IPS-20b (cell line): ENCODE measurements around the gene ARHGAP40.

Experiments
- H3K27ac ChIP-seq: one replicate; pipeline ENCODE4 v1.5.1; 2013; ENCODE audit warnings: low read length
- H3K27me3 ChIP-seq: 2 replicates; pipeline ENCODE4 v1.6.1; 2013; ENCODE audit warnings: mild to moderate bottlenecking, low read length, inconsistent platforms; ENCODE audit not compliant: insufficient read depth
- H3K36me3 ChIP-seq: 2 replicates; pipeline ENCODE4 v1.6.1; 2013; ENCODE audit warnings: low read depth, mild to moderate bottlenecking, inconsistent platforms, low read length, moderate library complexity; ENCODE audit not compliant: insufficient read depth
- H3K4me1 ChIP-seq: 2 replicates; pipeline ENCODE4 v1.6.1; 2013; ENCODE audit warnings: mild to moderate bottlenecking, control low read depth, inconsistent platforms, low read length, moderate library complexity; ENCODE audit not compliant: insufficient read depth
- H3K4me3 ChIP-seq: 2 replicates; pipeline ENCODE4 v1.5.1; 2013; ENCODE audit warnings: mild to moderate bottlenecking, low read length, inconsistent platforms
- H3K9ac ChIP-seq: 2 replicates; pipeline ENCODE4 v1.6.1; 2013; ENCODE audit warnings: low read depth, mild to moderate bottlenecking, inconsistent platforms, low read length, moderate library complexity
- H3K9me3 ChIP-seq: 2 replicates; pipeline ENCODE4 v1.6.1; 2013; ENCODE audit warnings: mild to moderate bottlenecking, low read depth, low read length, inconsistent platforms; ENCODE audit not compliant: insufficient read depth

The ARHGAP40 gene

DNA sequence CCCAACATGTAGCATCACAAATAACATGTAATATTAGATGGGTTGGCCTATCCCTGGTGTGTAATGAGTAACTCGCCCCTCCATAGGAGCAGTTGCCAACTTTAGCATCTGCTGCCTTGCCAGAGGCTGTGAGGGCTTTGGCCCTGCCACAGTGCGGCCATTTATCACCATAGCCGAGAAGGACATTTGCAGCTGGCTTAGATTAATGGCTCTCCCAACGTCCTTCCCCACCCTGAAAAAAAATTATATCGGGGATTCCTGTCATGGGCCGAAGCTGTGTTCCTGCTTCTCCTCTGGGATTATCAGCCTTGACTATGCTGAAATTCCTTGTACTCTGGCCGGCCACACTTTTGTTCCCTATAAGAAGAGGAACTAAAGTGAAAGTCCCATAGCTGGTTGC, 28.2 kb upstream of the ARHGAP40 start:
- Histone ChIP-seq H3K36me3 (peaks cover 75% of the 10 kb centered on the region), H3K9me3 (no peaks in the 10 kb centered on the region), H3K27ac (no peak overlapping the region), H3K4me1 (no peaks in the 10 kb centered on the region), H3K4me3 (no peak overlapping the region), H3K9ac (no peak overlapping the region), H3K27me3 (no peaks in the 10 kb centered on the region)

DNA sequence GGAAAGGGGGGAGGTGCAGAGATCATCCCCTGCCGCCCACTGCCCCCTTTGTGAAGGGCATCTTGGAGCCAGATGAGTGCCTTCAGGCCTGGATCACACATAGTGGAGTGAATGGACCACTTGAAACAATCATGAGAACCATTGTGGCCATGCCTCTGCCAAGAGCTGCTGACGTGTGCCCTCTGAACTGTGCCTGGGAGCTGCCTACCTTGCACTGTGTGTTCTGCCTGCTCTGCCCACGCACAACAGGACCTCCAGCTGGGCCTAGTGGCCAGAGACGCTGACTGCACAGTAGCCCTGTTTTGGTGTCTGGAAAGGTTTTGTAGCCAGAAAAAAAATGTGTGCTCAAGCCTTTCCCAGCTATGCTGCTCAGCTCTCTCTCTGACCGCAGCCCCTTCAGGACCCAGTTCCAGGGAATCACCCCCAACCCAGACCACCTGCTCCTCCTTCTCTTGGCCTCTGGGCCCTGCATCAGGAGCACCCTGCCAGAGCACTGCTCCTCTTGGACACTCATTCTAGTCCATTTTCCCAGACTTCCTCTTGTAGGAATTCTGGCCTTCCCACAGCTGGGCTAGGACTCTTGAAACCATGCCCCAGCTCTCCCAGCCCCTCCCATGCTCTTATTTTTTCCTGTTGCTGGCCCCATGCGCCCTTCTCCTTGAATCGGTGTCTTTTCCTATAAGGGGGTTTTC, 22.2 kb upstream of the ARHGAP40 start:
- H3K4me3 ChIP-seq = no peak overlapping the region
- H3K9me3 ChIP-seq = no peaks in the 10 kb centered on the region
- H3K36me3 ChIP-seq = peaks cover 34% of the 10 kb centered on the region
- no peaks in the 10 kb centered on the region for H3K4me1 ChIP-seq
- H3K27me3 ChIP-seq = no peaks in the 10 kb centered on the region
- H3K9ac ChIP-seq = no peak overlapping the region
- H3K27ac ChIP-seq = no peak overlapping the region

DNA sequence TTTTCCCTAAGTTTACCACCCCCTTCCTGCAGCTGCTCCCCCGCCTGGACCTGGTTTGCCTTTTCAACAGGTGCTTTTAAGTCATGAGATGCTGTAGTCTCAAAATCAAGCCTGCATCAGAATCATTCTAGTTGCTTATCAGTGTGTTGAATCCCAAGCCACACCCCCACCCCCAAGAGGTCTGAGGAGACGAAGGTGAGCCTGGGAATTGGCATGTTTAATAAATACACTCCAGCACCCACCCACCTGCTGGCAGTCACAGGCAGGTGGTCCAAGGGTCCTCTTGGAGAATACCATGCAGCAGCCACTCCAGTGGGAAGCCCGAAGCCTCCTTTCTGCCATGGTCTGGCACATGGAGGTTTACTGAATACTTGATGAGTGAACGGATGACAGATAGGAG, 21.7 kb upstream of the ARHGAP40 start:
- no peaks in the 10 kb centered on the region for H3K4me1 ChIP-seq
- H3K36me3 ChIP-seq = peaks cover 29% of the 10 kb centered on the region
- H3K4me3 ChIP-seq = no peak overlapping the region
- H3K27ac ChIP-seq = no peak overlapping the region
- H3K9ac ChIP-seq = no peak overlapping the region
- no peaks in the 10 kb centered on the region for H3K27me3 ChIP-seq
- H3K9me3 ChIP-seq = no peaks in the 10 kb centered on the region

DNA sequence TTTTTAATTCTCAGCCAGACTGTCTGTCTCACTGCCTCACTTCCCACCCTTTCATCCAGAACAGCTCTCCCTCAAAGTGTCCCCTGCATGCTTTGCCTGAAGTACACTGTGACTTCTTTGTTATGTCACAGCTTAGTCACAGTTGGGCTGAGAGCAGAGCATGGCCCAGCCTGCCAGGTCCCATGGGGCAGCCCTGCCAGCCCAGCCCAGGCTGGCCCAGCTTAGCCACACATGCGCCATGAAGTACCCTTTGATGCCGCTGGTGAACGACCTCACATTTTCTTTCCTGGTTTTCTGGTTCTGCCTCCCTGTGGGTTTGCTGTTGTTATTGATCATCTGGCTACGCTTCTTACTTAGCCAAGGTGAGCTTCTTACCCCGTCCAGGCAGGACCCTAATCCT, 20.6 kb upstream of the ARHGAP40 start, which contains the start of gene ADIG:
Gene ADIG (plus strand): TSS at position 185 of the 400 bp plus-strand sequence. CDS start 54 bp downstream, at position 239.
- Histone ChIP-seq H3K9me3 (no peaks in the 10 kb centered on the region), H3K36me3 (peaks cover 18% of the 10 kb centered on the region; the same call in 1 of the 2 replicates), H3K4me1 (no peaks in the 10 kb centered on the region), H3K27ac (no peak within 1 kb of the TSS), H3K9ac (no peak within 1 kb of the TSS), H3K27me3 (no peaks in the 10 kb centered on the region), H3K4me3 (no peak within 1 kb of the TSS)

DNA sequence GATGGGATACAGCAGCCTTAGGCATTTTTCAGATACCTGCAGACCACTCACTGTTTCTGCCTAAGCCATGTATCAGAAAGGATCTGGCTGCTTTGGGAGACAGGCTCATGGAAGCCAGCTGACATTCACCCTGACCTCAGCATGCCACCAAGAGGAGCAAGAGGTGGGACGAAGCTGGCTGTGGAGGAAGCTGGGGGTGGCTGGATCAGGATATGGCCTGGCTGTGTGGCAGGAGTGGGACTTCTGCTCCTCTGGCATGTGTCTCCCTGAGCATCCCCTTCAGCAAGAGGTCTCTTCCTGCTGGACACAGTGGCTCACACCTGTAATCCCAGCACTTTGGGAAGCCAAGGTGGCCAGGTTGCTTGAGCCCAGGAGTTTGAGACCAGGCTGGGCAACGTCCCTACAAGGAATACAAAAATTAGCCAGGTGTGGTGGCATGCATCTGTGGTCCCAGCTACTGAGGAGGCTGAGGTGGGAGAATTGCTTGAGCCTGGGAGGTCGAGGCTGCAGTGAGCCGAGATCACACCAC, 19.7 kb upstream of the ARHGAP40 start:
- Histone ChIP-seq H3K36me3 (peaks cover 9% of the 10 kb centered on the region; the same call in 1 of the 2 replicates), H3K9ac (no peak overlapping the region), H3K4me1 (no peaks in the 10 kb centered on the region), H3K27ac (no peak overlapping the region), H3K4me3 (no peak overlapping the region), H3K9me3 (no peaks in the 10 kb centered on the region), H3K27me3 (no peaks in the 10 kb centered on the region)

DNA sequence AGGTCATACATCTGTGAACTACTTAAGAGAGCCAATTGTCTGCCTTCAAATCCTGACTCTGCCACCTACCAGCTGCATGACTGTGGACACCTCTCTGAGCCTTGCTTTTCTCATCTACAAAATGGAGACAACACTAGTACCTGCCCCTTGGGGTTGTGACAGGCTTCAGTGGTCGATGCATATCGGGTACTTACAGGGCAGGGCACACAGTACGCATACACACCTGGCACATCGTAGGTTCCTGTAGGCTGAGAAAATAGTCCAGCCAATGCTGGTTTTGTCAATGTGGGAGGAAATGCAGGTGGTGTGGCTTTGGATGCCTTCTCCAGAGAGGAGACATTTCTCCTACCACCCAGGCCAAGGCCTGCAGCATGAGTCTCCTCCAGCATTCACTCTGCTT, 18.3 kb upstream of the ARHGAP40 start:
- H3K27ac ChIP-seq = no peak overlapping the region
- 0 out of 2 replicates have a peak, but pooled peaks cover under 1% of the 10 kb centered on the region for H3K36me3 ChIP-seq
- no peaks in the 10 kb centered on the region for H3K27me3 ChIP-seq
- no peaks in the 10 kb centered on the region for H3K4me1 ChIP-seq
- H3K4me3 ChIP-seq = no peak overlapping the region
- H3K9ac ChIP-seq = no peak overlapping the region
- H3K9me3 ChIP-seq = no peaks in the 10 kb centered on the region

DNA sequence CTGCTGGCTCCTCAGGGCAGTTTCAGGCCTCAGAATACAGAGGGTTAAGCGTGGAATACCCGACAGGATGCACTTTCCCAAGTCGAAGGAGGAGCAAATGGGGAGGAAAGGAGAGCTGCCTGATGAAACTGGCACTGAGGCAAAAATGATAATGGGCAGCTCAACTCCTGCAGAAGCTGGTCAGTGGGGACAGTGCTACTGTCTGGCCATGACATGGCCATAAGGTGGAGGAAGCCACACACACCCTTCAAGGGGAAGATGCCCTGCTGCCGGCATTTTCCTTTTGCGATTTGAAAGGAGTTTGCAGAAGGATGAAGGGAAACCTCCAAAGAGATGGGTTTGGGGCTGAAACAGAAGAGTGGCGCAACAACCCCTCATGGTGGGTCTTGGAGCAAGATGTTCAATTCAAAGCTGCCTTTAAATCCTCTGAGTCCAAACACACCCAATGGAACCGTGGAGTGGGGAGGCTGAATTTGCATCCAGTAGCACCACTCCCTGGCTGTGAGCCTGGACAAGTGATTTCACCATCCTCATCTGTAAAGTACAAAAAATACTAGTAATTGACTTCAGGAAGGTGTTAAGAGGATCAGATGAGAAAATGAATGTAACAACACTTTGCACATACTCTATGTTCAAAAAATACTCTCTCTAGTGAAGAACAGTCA, 17.4 kb upstream of the ARHGAP40 start:
- H3K27me3 ChIP-seq = no peaks in the 10 kb centered on the region
- H3K4me3 ChIP-seq = no peak overlapping the region
- no peaks in the 10 kb centered on the region for H3K9me3 ChIP-seq
- H3K36me3 ChIP-seq = no peaks in the 10 kb centered on the region
- no peaks in the 10 kb centered on the region for H3K4me1 ChIP-seq
- H3K27ac ChIP-seq = no peak overlapping the region
- no peak overlapping the region for H3K9ac ChIP-seq

DNA sequence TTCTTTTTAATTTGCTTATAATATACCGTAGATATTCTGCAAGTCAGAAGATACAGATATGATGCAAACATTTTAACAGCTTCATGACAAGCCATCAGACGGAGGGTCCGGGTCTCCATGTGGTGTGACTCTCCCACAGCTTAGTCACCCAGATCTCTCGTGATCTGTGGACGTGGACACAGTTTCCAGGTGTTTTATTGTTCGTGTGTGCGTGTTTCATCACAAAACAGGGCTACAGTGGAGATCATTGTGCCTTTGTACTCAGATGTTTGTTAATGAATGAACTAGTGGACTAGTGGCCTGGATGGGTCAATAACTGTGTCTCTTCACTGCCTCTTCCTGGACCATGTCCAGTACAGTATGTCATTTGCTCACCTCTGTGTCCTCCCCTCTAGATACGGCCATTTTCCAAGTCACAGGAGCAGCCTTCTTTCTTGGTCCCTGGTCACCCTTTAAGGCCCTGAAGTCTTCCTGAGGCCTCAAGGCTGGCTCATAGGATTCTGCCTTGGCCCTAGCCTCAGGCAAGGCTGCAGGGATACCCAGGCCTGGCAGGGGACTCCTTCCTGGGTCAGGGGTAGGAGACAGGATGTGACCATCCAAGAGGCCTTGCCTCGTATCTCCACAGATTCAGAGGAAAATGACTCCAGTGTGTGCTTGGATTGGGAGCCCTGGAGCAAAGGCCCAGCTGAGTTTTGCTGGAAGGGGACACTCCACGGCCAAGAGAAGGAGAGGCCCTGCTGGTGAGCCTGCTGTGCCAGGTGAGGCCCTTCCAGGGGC, 16.0 kb upstream of the ARHGAP40 start:
- Histone ChIP-seq H3K27ac (no peak overlapping the region), H3K9me3 (no peaks in the 10 kb centered on the region), H3K36me3 (no peaks in the 10 kb centered on the region), H3K4me1 (no peaks in the 10 kb centered on the region), H3K4me3 (no peak overlapping the region), H3K9ac (no peak overlapping the region), H3K27me3 (no peaks in the 10 kb centered on the region)

DNA sequence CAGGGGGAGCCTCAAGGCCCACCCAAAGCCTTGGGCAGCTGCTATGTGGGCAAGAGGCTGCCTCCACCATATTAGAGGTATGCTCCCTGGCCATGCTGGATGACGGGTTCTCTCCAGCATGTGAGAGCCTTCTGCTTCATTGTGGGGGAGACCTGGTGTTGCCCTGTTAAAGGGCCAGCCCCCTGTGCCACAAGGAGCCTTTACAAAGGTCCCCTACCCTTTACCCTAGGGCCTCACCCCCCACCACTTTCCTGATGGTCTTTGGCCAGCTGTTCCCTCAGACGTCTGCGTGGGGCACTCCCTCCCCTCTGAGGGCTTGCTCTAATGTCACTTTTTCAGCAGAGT, 15.5 kb upstream of the ARHGAP40 start:
- Histone ChIP-seq H3K9ac (no peak overlapping the region), H3K4me1 (no peaks in the 10 kb centered on the region), H3K9me3 (no peaks in the 10 kb centered on the region), H3K27ac (no peak overlapping the region), H3K4me3 (no peak overlapping the region), H3K36me3 (no peaks in the 10 kb centered on the region), H3K27me3 (no peaks in the 10 kb centered on the region)

DNA sequence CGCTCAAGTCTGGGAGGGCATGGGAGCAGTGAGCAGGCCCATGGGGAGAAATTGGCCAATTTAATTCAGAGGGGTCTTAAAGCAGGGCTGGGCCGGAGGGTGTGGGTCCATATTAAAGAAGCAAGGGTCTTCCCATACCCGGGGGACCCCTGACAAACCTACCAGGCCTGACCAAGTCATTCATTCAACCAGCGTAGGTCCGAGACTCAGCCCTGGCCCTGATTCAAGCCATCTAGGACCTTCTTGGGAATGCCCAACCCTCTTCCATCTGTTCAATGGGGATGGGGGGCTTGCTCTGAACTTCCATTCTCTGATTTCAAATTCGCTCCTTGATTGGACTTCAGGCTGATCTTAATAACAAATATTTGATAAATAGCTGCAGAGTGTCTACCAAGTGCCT, 13.3 kb upstream of the ARHGAP40 start:
- no peaks in the 10 kb centered on the region for H3K36me3 ChIP-seq
- H3K4me1 ChIP-seq = no peaks in the 10 kb centered on the region; the same call in 1 of the 2 replicates
- H3K27me3 ChIP-seq = no peaks in the 10 kb centered on the region
- H3K4me3 ChIP-seq = no peak overlapping the region
- H3K9me3 ChIP-seq = no peaks in the 10 kb centered on the region
- no peak overlapping the region for H3K27ac ChIP-seq
- no peak overlapping the region for H3K9ac ChIP-seq

DNA sequence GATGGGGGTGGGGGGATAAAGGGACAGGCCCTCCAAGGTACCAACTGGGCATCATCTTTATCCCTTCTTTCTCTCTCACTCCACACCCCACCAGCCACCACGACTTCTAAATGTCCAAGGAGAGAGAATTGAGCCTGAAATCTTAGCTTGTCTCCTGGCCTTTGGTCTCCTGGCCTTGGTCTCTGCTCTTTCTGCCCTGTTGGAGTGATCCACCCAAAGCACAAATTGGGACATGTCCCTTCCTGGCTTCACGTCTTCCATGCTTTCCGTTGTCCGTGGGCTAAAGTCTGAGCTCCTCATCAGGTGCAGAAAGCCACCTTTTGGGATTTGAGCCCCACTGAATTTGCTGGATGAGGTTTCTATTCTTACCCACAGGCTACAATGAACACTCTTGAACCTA, 12.3 kb upstream of the ARHGAP40 start:
- Histone ChIP-seq H3K9ac (no peak overlapping the region), H3K27me3 (no peaks in the 10 kb centered on the region), H3K36me3 (no peaks in the 10 kb centered on the region), H3K27ac (no peak overlapping the region), H3K9me3 (no peaks in the 10 kb centered on the region), H3K4me3 (no peak overlapping the region), H3K4me1 (no peaks in the 10 kb centered on the region; the same call in 1 of the 2 replicates)
